Gastroesophageal sphincter (tissue), 4 donors: ENCODE measurements around the gene SNX14. TPM values are rescaled to one million over a fixed set of nuclear protein-coding genes. Genes with fewer than 3 reads are reported as not detected.
"Not testable (repeated sequence)": the region's sequence is repeated elsewhere in the genome, so short reads cannot be mapped to it uniquely, and the experiment has no call there.

Experiments used
- ATAC-seq: fragments of 150-250 bp; one replicate; pipeline ENCODE4 v1.9.1; 2016; ENCODE audit warnings: mild to moderate bottlenecking, moderate library complexity
- H3K27ac ChIP-seq, 4 donors: fragments of 200-600 bp; sonication (generic) in 3 of 4; 1 replicate in 3 of 4; 2 replicates in 1 of 4; pipeline ENCODE4 v1.5.1; 2016 to 2019
- H3K27me3 ChIP-seq: fragments of 200-600 bp; sonication (generic); one replicate; pipeline ENCODE4 v1.5.1; 2019
- H3K36me3 ChIP-seq, 2 donors: fragments of 200-600 bp; sonication (generic); one replicate each; pipeline ENCODE4 v1.5.1; 2019; ENCODE audit warnings: control low read depth in 1 of 2
- H3K4me1 ChIP-seq, 3 donors: fragments of 200-600 bp; sonication (generic); 1 replicate in 2 of 3; 2 replicates in 1 of 3; pipeline ENCODE4 v1.5.1; 2016 to 2019; ENCODE audit warnings: control low read depth in 2 of 3
- H3K4me3 ChIP-seq, 2 donors: fragments of 200-600 bp; sonication (generic); one replicate each; pipeline ENCODE4 v1.5.1; 2019; ENCODE audit warnings: mild to moderate bottlenecking in 1 of 2, moderate library complexity in 1 of 2
- H3K9me3 ChIP-seq, 3 donors: fragments of 200-600 bp; sonication (generic); one replicate each; pipeline ENCODE4 v1.5.1; 2017 to 2019; ENCODE audit warnings: control low read depth in 2 of 3
- CTCF ChIP-seq, 4 experiments: fragments of 200-600 bp in 2 of 4; fragments of 450-650 bp in 2 of 4; sonication (generic) in 1 of 4; IDR thresholded peaks; one replicate each; pipeline ENCODE4 v1.5.1; 2017 to 2019; ENCODE audit warnings: antibody characterized with exemption in 4 of 4, mild to moderate bottlenecking in 2 of 4, moderate library complexity in 2 of 4
- EP300 ChIP-seq: sonication (generic); formaldehyde crosslinking; IDR thresholded peaks from one replicate; pipeline ENCODE4 v1.6.1; 2017; ENCODE audit warnings: antibody characterized with exemption, mild to moderate bottlenecking
- POLR2A ChIP-seq, 2 donors: fragments of 450-650 bp; IDR thresholded peaks; one replicate each; pipeline ENCODE4 v1.6.1; 2017; ENCODE audit warnings: antibody characterized with exemption in 2 of 2, mild to moderate bottlenecking in 2 of 2, moderate library complexity in 1 of 2
- POLR2AphosphoS5 ChIP-seq: sonication (generic); formaldehyde crosslinking; IDR thresholded peaks from one replicate; pipeline ENCODE4 v1.6.1; 2017; ENCODE audit warnings: antibody characterized with exemption
- WGBS, 2 donors: methylation state at CpG; one replicate each; pipeline ENCODE4 v1.1.5; 2018; ENCODE audit warnings: low coverage in 1 of 2; 5-methylcytosine and 5-hydroxymethylcytosine counted together
- total RNA-seq, 4 donors: library from RNA; depleted of rRNA; stranded (reverse); fragments of >200 nt; gene quantifications; one replicate each; pipeline ENCODE4 v1.1.0, GENCODE V29; 2016

Gene SNX14
- total RNA-seq, 4 donors from 2014 or later, result 28.7 to 105 (median 48.8) TPM

GRCh38 chr6:85600713-85601313 is 7.2 kb upstream of the SNX14 start:
- Histone ChIP-seq H3K4me1 (no peaks in the 10 kb centered on the region), H3K27ac (no peak overlapping the region), H3K36me3 (peaks cover 0 to 11% of the 10 kb centered on the region in 2 donors), H3K4me3 (no peak overlapping the region), H3K9me3 (no peaks in the 10 kb centered on the region), H3K27me3 (no peaks in the 10 kb centered on the region)
- no peak for ATAC-seq
- TF ChIP-seq EP300, result no peak
- TF ChIP-seq CTCF (IDR thresholded peaks at IDR 0.05), result no peak
- no peak for TF ChIP-seq POLR2A (IDR thresholded peaks at IDR 0.05)
- no peak for TF ChIP-seq POLR2AphosphoS5
- WGBS, 2 donors, result 79 to 86% methylated on average over 10 to 11 of the region's 11 CpGs

- Histone ChIP-seq H3K4me3 (peak overlapping the region; percentile 72), H3K4me1 (peaks cover 0 to 29% (median 15%) of the 10 kb centered on the region in 3 donors), H3K36me3 (no peaks in the 10 kb centered on the region), H3K27ac (peak overlapping the region; percentile 64 to 98 (median 96)), H3K27me3 (no peaks in the 10 kb centered on the region), H3K9me3 (no peaks in the 10 kb centered on the region)
- peak; percentile 13 for ATAC-seq
- 1 to 2% methylated on average over 6 to 14 of the region's 35 CpGs for WGBS, 2 donors
- TF ChIP-seq EP300, result no peak
- no peak for TF ChIP-seq POLR2A (IDR thresholded peaks at IDR 0.05)
- TF ChIP-seq POLR2AphosphoS5, result peak; percentile 2
- TF ChIP-seq CTCF (IDR thresholded peaks at IDR 0.05), result no peak
Measured at GRCh38 chr6:85594197-85594930, 706 bp upstream of the SNX14 start.

- no peak overlapping the region for H3K27ac ChIP-seq
- no peaks in the 10 kb centered on the region for H3K9me3 ChIP-seq
- H3K36me3 ChIP-seq, result no peaks in the 10 kb centered on the region
- no peak for ATAC-seq
- no peaks in the 10 kb centered on the region for H3K27me3 ChIP-seq
- TF ChIP-seq EP300 (no peak), CTCF (IDR thresholded peaks at IDR 0.05) (no peak), POLR2AphosphoS5 (no peak), POLR2A (IDR thresholded peaks at IDR 0.05) (no peak)
- WGBS, 2 donors, result 100% methylated on average over 1 of the region's 1 CpG
- H3K4me3 ChIP-seq, result no peak overlapping the region
- peaks cover 0 to 29% (median 15%) of the 10 kb centered on the region in 3 donors for H3K4me1 ChIP-seq
Measured at GRCh38 chr6:85592033-85592432, 1.6 kb downstream of the SNX14 start.

GRCh38 chr6:85591207-85591606 is 2.5 kb downstream of the SNX14 start:
- ATAC-seq, result no peak
- 100% methylated on average over 1 of the region's 1 CpG for WGBS, 2 donors
- no peak for TF ChIP-seq CTCF (IDR thresholded peaks at IDR 0.05)
- no peak for TF ChIP-seq EP300
- no peak for TF ChIP-seq POLR2A (IDR thresholded peaks at IDR 0.05)
- TF ChIP-seq POLR2AphosphoS5, result no peak
- Histone ChIP-seq H3K4me1 (peaks cover 0 to 29% (median 15%) of the 10 kb centered on the region in 3 donors), H3K27ac (no peak overlapping the region), H3K36me3 (no peaks in the 10 kb centered on the region), H3K9me3 (no peaks in the 10 kb centered on the region), H3K4me3 (no peak overlapping the region), H3K27me3 (no peaks in the 10 kb centered on the region)

- H3K9me3 ChIP-seq, result peaks cover 0 to 15% (median 0%) of the 10 kb centered on the region in 3 donors
- no peak overlapping the region for H3K27ac ChIP-seq
- no peak overlapping the region for H3K4me3 ChIP-seq
- peaks cover 0 to under 1% (median 0%) of the 10 kb centered on the region in 3 donors for H3K4me1 ChIP-seq
- no peak for ATAC-seq
- WGBS, 2 donors, result 93 to 94% methylated on average over 3 of the region's 3 CpGs
- TF ChIP-seq CTCF (IDR thresholded peaks at IDR 0.05), result no peak
- TF ChIP-seq POLR2AphosphoS5, result no peak
- TF ChIP-seq EP300, result no peak
- TF ChIP-seq POLR2A (IDR thresholded peaks at IDR 0.05), result no peak
- no peaks in the 10 kb centered on the region for H3K36me3 ChIP-seq
- no peaks in the 10 kb centered on the region for H3K27me3 ChIP-seq
Measured at GRCh38 chr6:85585741-85586140, 7.9 kb downstream of the SNX14 start.

GRCh38 chr6:85582832-85583231 is 10.8 kb downstream of the SNX14 start:
- ATAC-seq, H3K27ac ChIP-seq, H3K27me3 ChIP-seq, H3K4me3 ChIP-seq: not testable (repeated sequence)
- 98 to 100% methylated on average over 4 of the region's 4 CpGs for WGBS, 2 donors
- H3K36me3 ChIP-seq, result peaks cover 0 to 10% of the 10 kb centered on the region in 2 donors
- peaks cover 0 to 16% (median 0%) of the 10 kb centered on the region in 3 donors for H3K4me1 ChIP-seq
- H3K9me3 ChIP-seq, result peaks cover 0 to 15% (median 0%) of the 10 kb centered on the region in 3 donors
